Mesenchymal stem cell (in vitro differentiated cells and primary cell): ENCODE measurements around the gene RXFP2.

ENCODE experiments used
- DNase-seq: peaks from one replicate; pipeline ENCODE4 v3.0.0-alpha.2; 2013
- H2AFZ ChIP-seq: one replicate; pipeline ENCODE4 v1.6.1; 2013; ENCODE audit warnings: low read depth, mild to moderate bottlenecking, control low read depth, inconsistent platforms, low read length, moderate library complexity
- H2AK5ac ChIP-seq: 2 replicates; pipeline ENCODE4 v1.6.1; 2013; ENCODE audit warnings: low read length, moderate library complexity, mild to moderate bottlenecking, inconsistent platforms; ENCODE audit not compliant: severe bottlenecking
- H2BK120ac ChIP-seq: one replicate; pipeline ENCODE4 v1.6.1; 2013; ENCODE audit warnings: low read depth, mild to moderate bottlenecking, inconsistent platforms, low read length, moderate library complexity
- H2BK12ac ChIP-seq, 2 experiments: one replicate each; pipeline ENCODE4 v1.6.1; 2013; ENCODE audit warnings: inconsistent platforms in 2 of 2, low read length in 2 of 2, mild to moderate bottlenecking in 2 of 2, moderate library complexity in 2 of 2, control low read depth in 1 of 2
- H2BK15ac ChIP-seq: one replicate; pipeline ENCODE4 v1.6.1; 2013; ENCODE audit warnings: mild to moderate bottlenecking, low read depth, inconsistent platforms; ENCODE audit not compliant: poor library complexity, severe bottlenecking
- H2BK5ac ChIP-seq: 2 replicates; pipeline ENCODE4 v1.6.1; 2013; ENCODE audit warnings: low read depth, mild to moderate bottlenecking, low read length, control low read depth, inconsistent platforms; ENCODE audit not compliant: poor library complexity, severe bottlenecking
- H3K14ac ChIP-seq, 2 experiments: one replicate each; pipeline ENCODE4 v1.6.1; 2013; ENCODE audit warnings: inconsistent platforms in 2 of 2, low read length in 2 of 2, control low read depth in 1 of 2, mild to moderate bottlenecking in 1 of 2, moderate library complexity in 1 of 2
- H3K18ac ChIP-seq, 2 experiments: one replicate each; pipeline ENCODE4 v1.6.1; 2013; ENCODE audit warnings: inconsistent platforms in 2 of 2, low read length in 2 of 2, control low read depth in 1 of 2, low read depth in 1 of 2, mild to moderate bottlenecking in 1 of 2
- H3K23ac ChIP-seq, 2 experiments: one replicate each; pipeline ENCODE4 v1.6.1; 2013; ENCODE audit warnings: inconsistent platforms in 2 of 2, low read length in 2 of 2, mild to moderate bottlenecking in 2 of 2, moderate library complexity in 2 of 2, control low read depth in 1 of 2
- H3K27ac ChIP-seq: 2 replicates; pipeline ENCODE4 v1.5.1; 2013; ENCODE audit warnings: mild to moderate bottlenecking, moderate library complexity, low read length, control low read depth, inconsistent platforms; ENCODE audit not compliant: poor library complexity, severe bottlenecking
- H3K27me3 ChIP-seq, 2 experiments: 2 replicates each; pipeline versions ENCODE4 v1.6.1 to v1.7.0; 2013; ENCODE audit warnings: low read length in 2 of 2, mild to moderate bottlenecking in 2 of 2, moderate library complexity in 2 of 2, control low read depth in 1 of 2, inconsistent platforms in 1 of 2; ENCODE audit not compliant: control insufficient read depth in 1 of 2, insufficient read depth in 1 of 2
- H3K36me3 ChIP-seq, 2 experiments: 2 replicates each; pipeline versions ENCODE4 v1.6.1 to v1.7.0; 2013; ENCODE audit warnings: low read length in 2 of 2, control low read depth in 1 of 2, inconsistent platforms in 1 of 2, low read depth in 1 of 2, mild to moderate bottlenecking in 1 of 2; ENCODE audit not compliant: insufficient read depth in 2 of 2, control insufficient read depth in 1 of 2
- H3K4ac ChIP-seq, 2 experiments: one replicate each; pipeline ENCODE4 v1.6.1; 2013; ENCODE audit warnings: inconsistent platforms in 2 of 2, low read length in 2 of 2, mild to moderate bottlenecking in 2 of 2, moderate library complexity in 2 of 2, control low read depth in 1 of 2, low read depth in 1 of 2
- H3K4me1 ChIP-seq: 2 replicates; pipeline ENCODE4 v1.6.1; 2013; ENCODE audit warnings: low read depth, low read length, control low read depth; ENCODE audit not compliant: control insufficient read depth, insufficient read depth
- H3K4me2 ChIP-seq: 2 replicates; pipeline ENCODE4 v1.6.1; 2013; ENCODE audit warnings: low read length, mild to moderate bottlenecking, inconsistent platforms; ENCODE audit not compliant: poor library complexity, severe bottlenecking
- H3K4me3 ChIP-seq, 2 experiments: 2 replicates each; pipeline versions ENCODE4 v1.5.1 to v1.7.0; 2013; ENCODE audit warnings: low read length in 2 of 2, mild to moderate bottlenecking in 2 of 2, control low read depth in 1 of 2, low read depth in 1 of 2; ENCODE audit not compliant: insufficient read depth in 1 of 2
- H3K79me1 ChIP-seq: replicated peaks from 2 replicates; pipeline ENCODE4 v1.6.1; 2013; ENCODE audit warnings: mild to moderate bottlenecking, control low read depth, low read length, inconsistent platforms; ENCODE audit not compliant: poor library complexity, severe bottlenecking
- H3K9ac ChIP-seq: 2 replicates; pipeline ENCODE4 v1.7.0; 2013; ENCODE audit warnings: mild to moderate bottlenecking, low read length, moderate library complexity
- H3K9me3 ChIP-seq: 2 replicates; pipeline ENCODE4 v1.7.0; 2013; ENCODE audit warnings: mild to moderate bottlenecking, low read length; ENCODE audit not compliant: control insufficient read depth
- H4K8ac ChIP-seq: one replicate; pipeline ENCODE4 v1.6.1; 2013; ENCODE audit warnings: inconsistent platforms, mild to moderate bottlenecking, low read length, moderate library complexity
- H4K91ac ChIP-seq: one replicate; pipeline ENCODE4 v1.6.1; 2013; ENCODE audit warnings: mild to moderate bottlenecking, low read length, inconsistent platforms
- WGBS: methylation state at CpG from one replicate; pipeline ENCODE4 v1.1.7; 2013; ENCODE audit warnings: mixed read lengths; 5-methylcytosine and 5-hydroxymethylcytosine counted together

Gene RXFP2

DNA sequence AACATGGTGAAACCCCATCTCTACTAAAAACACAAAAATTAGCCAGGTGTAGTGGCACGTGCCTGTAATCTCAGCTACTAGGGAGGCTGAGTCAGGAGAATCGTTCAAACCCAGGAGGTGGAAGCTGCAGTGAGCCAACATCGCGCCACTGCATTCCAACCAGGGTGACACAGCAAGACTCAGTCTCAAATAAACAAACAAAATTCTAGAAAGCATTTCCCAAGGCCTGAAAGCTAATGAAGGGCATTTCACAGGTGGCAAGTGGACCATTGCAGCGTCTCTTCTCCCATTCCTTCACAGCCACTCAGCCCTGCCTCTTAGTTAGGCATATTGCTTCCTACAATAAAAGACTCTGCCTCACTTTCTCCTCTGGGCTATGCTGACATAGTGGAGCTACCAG is 13.5 kb upstream of the RXFP2 start:
- H3K9me3 ChIP-seq = no peaks in the 10 kb centered on the region
- no peak overlapping the region for H2BK15ac ChIP-seq
- H3K18ac ChIP-seq = no peak overlapping the region
- H3K79me1 ChIP-seq = no peaks in the 10 kb centered on the region
- no peak overlapping the region for H2AFZ ChIP-seq
- H3K27ac ChIP-seq = no peak overlapping the region
- H3K9ac ChIP-seq = no peak overlapping the region
- no peak overlapping the region for H2BK12ac ChIP-seq
- H3K4me3 ChIP-seq = no peak overlapping the region
- H3K23ac ChIP-seq = no peak overlapping the region
- no peak overlapping the region for H3K4ac ChIP-seq
- 33% methylated on average over 5 of the region's 5 CpGs for WGBS
- H3K4me1 ChIP-seq = no peaks in the 10 kb centered on the region
- H2BK120ac ChIP-seq = no peak overlapping the region
- H2AK5ac ChIP-seq = no peak overlapping the region
- no peak overlapping the region for H4K91ac ChIP-seq
- no peak overlapping the region for H4K8ac ChIP-seq
- H2BK5ac ChIP-seq = no peak overlapping the region
- H3K14ac ChIP-seq = no peak overlapping the region
- no peaks in the 10 kb centered on the region for H3K27me3 ChIP-seq
- no peaks in the 10 kb centered on the region for H3K36me3 ChIP-seq
- DNase-seq = peak; percentile 40
- no peak overlapping the region for H3K4me2 ChIP-seq

DNA sequence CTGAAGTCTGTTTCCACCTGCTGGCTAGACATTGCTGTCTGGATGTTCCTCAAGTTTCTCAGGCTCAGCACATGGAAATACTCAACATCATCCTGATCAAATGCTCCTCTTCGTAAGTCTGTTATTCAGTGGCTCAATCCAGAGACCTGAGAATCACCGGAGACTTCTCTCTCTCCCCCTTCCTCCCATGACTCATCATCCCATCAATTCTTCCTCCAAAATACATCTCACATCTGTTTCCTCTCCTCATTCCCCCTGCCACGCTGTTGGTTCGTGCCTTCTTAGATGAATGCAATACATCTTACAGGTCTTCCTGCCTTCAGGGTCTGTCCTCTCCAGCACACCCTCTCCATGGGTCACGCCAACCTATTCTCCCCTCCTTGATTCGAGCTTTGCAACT is 7.4 kb upstream of the RXFP2 start:
- no peak overlapping the region for H2AK5ac ChIP-seq

GRCh38 chr13:31733066-31733465 is 6.3 kb upstream of the RXFP2 start:
- Histone ChIP-seq H3K36me3 (no peaks in the 10 kb centered on the region), H3K79me1 (no peaks in the 10 kb centered on the region), H2BK5ac (no peak overlapping the region), H2BK12ac (no peak overlapping the region), H3K14ac (no peak overlapping the region), H3K4ac (no peak overlapping the region), H3K4me3 (peak overlapping the region in 1 of 2 experiments; percentile 60), H3K23ac (no peak overlapping the region), H2BK120ac (no peak overlapping the region), H3K18ac (no peak overlapping the region), H2BK15ac (no peak overlapping the region), H3K9ac (peak overlapping the region; percentile 74), H2AK5ac (no peak overlapping the region), H4K91ac (no peak overlapping the region), H3K4me2 (no peak overlapping the region), H3K27me3 (no peaks in the 10 kb centered on the region), H3K4me1 (no peaks in the 10 kb centered on the region), H2AFZ (no peak overlapping the region), H3K27ac (no peak overlapping the region), H4K8ac (no peak overlapping the region), H3K9me3 (no peaks in the 10 kb centered on the region)
- 29% methylated on average over 5 of the region's 5 CpGs for WGBS
- peak; percentile 33 for DNase-seq

More for the DNA sequence above, 7.4 kb upstream of the RXFP2 start:
- H3K9me3 ChIP-seq = no peaks in the 10 kb centered on the region
- H3K4me1 ChIP-seq = no peaks in the 10 kb centered on the region
- no peaks in the 10 kb centered on the region for H3K79me1 ChIP-seq
- H2BK15ac ChIP-seq = no peak overlapping the region
- no peak overlapping the region for H3K27ac ChIP-seq
- H3K36me3 ChIP-seq = no peaks in the 10 kb centered on the region
- H2BK120ac ChIP-seq = no peak overlapping the region
- H4K91ac ChIP-seq = no peak overlapping the region
- WGBS = 38% methylated on average over 6 of the region's 6 CpGs
- H3K4me3 ChIP-seq = peak overlapping the region in 1 of 2 experiments; percentile 11
- no peak overlapping the region for H3K4me2 ChIP-seq
- peak; percentile 9 for DNase-seq
- H3K4ac ChIP-seq = no peak overlapping the region
- no peak overlapping the region for H3K9ac ChIP-seq
- peak overlapping the region in 1 of 2 experiments; percentile 73 for H3K23ac ChIP-seq
- no peak overlapping the region for H3K14ac ChIP-seq
- H4K8ac ChIP-seq = no peak overlapping the region
- H3K27me3 ChIP-seq = no peaks in the 10 kb centered on the region
- H2BK12ac ChIP-seq = peak overlapping the region in 1 of 2 experiments; percentile 31
- H3K18ac ChIP-seq = peak overlapping the region in 1 of 2 experiments; percentile 30
- H2AFZ ChIP-seq = peak overlapping the region; percentile 56
- no peak overlapping the region for H2BK5ac ChIP-seq

DNA sequence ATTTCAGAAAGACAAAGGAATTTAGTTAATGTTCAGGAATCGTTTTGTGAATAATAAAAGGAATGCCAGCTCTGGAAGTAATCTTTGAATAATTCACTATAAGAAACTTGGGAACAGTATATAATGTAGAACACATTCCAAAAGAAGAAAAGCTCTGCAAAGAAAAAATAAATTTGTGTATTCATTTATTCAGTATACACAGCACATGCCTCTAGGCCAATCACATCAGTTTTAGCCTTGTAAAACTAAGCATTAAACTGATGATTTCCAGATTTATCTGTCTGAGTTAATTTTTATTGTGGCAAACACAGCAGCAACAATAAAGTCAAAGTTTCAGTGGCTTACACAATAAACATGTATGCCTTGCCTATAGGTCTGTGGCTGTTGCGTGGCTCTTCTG is 5.7 kb upstream of the RXFP2 start:
- H2AK5ac ChIP-seq = no peak overlapping the region
- H3K4me3 ChIP-seq = no peak overlapping the region
- no peak overlapping the region for H4K91ac ChIP-seq
- H2BK15ac ChIP-seq = no peak overlapping the region
- no peaks in the 10 kb centered on the region for H3K79me1 ChIP-seq
- H3K27ac ChIP-seq = no peak overlapping the region
- no peaks in the 10 kb centered on the region for H3K27me3 ChIP-seq
- no peak overlapping the region for H3K18ac ChIP-seq
- no peak overlapping the region for H4K8ac ChIP-seq
- no peaks in the 10 kb centered on the region for H3K36me3 ChIP-seq
- no peak overlapping the region for H3K14ac ChIP-seq
- H3K23ac ChIP-seq = no peak overlapping the region
- WGBS = 93% methylated on average over 1 of the region's 2 CpGs
- H3K4ac ChIP-seq = no peak overlapping the region
- no peak for DNase-seq
- no peak overlapping the region for H2BK5ac ChIP-seq
- H2AFZ ChIP-seq = no peak overlapping the region
- H3K9me3 ChIP-seq = no peaks in the 10 kb centered on the region
- no peak overlapping the region for H2BK120ac ChIP-seq
- H2BK12ac ChIP-seq = no peak overlapping the region
- no peak overlapping the region for H3K4me2 ChIP-seq
- no peak overlapping the region for H3K9ac ChIP-seq
- no peaks in the 10 kb centered on the region for H3K4me1 ChIP-seq
